ENCODE measurements around the gene UGT3A1.

DNA sequence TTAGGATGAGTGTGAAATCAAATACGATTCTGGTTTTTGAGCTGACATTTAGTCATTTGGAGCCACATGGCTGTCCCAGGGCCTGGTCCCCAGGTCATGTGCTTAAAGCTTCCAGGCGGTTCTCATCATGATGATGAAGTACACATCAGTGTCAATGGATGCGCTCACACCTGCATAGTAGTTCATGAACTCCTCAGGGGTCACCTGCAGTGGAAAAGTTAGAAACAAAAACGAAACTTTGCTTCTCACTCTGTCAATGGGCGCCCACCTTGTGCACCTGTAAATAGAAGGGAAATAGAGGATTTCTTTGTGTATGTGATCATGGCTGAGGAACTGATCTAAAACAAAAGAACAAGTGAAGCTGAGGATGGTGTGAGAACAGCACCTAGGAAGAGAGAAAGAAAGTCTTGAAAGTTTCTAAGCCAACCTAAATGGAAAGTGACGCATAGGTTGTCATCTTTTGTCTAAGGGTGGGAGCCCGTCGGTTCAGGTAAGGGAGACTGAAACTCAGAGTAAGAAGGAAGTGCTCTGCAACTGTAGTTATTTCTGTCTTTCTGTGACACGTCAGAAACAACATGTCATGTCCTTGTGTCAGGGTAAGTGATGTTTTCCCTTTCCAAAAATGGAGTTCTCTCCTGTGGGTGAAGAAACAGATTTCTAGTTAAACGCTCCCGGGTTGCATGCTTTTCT lies 86.6 kb downstream of the UGT3A1 start:
- no peak for TF ChIP-seq GATA3 (IDR thresholded peaks at IDR 0.05; ENCODE audit: low read depth, low read length)
- TF ChIP-seq GATA2 (IDR thresholded peaks at IDR 0.05; ENCODE audit: low read depth, low read length) = no peak

All from SH-SY5Y (cell line).